ENCODE results near the gene ACER3.

Gene ACER3

DNA sequence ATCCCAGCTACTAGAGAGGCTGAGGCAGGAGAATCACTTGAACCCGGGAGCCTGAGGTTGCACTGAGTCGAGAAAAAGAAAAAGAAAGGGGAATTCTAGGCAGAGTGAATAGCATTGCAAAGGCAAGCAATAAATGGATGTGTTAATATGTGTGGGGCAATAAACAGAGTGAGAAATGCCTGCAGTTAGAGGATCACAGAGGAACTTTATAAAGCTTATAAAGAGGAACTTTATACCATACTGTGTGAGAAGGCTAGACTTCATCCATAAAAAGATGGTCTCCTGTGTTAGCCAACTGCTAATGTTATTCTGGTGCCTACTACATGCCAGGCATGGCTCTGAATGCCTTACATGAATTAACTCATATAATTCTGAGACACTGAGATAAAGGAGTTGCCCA, 174.3 kb downstream of the ACER3 start:
- no peak for TF ChIP-seq ESRRG (CRISPR knock-in tag; IDR thresholded peaks at IDR 0.05)
- TF ChIP-seq RARB (CRISPR knock-in tag; IDR thresholded peaks at IDR 0.05): no peak
- TF ChIP-seq, protein P1, sequence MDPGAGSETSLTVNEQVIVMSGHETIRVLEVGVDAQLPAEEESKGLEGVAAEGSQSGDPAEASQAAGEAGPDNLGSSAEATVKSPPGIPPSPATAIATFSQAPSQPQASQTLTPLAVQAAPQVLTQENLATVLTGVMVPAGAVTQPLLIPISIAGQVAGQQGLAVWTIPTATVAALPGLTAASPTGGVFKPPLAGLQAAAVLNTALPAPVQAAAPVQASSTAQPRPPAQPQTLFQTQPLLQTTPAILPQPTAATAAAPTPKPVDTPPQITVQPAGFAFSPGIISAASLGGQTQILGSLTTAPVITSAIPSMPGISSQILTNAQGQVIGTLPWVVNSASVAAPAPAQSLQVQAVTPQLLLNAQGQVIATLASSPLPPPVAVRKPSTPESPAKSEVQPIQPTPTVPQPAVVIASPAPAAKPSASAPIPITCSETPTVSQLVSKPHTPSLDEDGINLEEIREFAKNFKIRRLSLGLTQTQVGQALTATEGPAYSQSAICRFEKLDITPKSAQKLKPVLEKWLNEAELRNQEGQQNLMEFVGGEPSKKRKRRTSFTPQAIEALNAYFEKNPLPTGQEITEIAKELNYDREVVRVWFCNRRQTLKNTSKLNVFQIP (CRISPR knock-in tag; IDR thresholded peaks at IDR 0.05; ENCODE audit: borderline replicate concordance, low read depth): no peak
- no peak for TF ChIP-seq ISL1 (CRISPR knock-in tag; IDR thresholded peaks at IDR 0.05)
- TF ChIP-seq, protein P2, sequence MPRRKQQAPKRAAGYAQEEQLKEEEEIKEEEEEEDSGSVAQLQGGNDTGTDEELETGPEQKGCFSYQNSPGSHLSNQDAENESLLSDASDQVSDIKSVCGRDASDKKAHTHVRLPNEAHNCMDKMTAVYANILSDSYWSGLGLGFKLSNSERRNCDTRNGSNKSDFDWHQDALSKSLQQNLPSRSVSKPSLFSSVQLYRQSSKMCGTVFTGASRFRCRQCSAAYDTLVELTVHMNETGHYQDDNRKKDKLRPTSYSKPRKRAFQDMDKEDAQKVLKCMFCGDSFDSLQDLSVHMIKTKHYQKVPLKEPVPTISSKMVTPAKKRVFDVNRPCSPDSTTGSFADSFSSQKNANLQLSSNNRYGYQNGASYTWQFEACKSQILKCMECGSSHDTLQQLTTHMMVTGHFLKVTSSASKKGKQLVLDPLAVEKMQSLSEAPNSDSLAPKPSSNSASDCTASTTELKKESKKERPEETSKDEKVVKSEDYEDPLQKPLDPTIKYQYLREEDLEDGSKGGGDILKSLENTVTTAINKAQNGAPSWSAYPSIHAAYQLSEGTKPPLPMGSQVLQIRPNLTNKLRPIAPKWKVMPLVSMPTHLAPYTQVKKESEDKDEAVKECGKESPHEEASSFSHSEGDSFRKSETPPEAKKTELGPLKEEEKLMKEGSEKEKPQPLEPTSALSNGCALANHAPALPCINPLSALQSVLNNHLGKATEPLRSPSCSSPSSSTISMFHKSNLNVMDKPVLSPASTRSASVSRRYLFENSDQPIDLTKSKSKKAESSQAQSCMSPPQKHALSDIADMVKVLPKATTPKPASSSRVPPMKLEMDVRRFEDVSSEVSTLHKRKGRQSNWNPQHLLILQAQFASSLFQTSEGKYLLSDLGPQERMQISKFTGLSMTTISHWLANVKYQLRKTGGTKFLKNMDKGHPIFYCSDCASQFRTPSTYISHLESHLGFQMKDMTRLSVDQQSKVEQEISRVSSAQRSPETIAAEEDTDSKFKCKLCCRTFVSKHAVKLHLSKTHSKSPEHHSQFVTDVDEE (CRISPR knock-in tag; IDR thresholded peaks at IDR 0.05): no peak
- no peak for TF ChIP-seq TCF4 (CRISPR knock-in tag; IDR thresholded peaks at IDR 0.05; ENCODE audit: borderline replicate concordance)
- TF ChIP-seq OSR1 (CRISPR knock-in tag; IDR thresholded peaks at IDR 0.05): no peak
- no peak for TF ChIP-seq PPARA (CRISPR knock-in tag; IDR thresholded peaks at IDR 0.05; ENCODE audit: borderline replicate concordance)
- TF ChIP-seq TOX (CRISPR knock-in tag; IDR thresholded peaks at IDR 0.05; ENCODE audit: borderline replicate concordance): no peak
- no peak for TF ChIP-seq ZNF565 (CRISPR knock-in tag; conservative IDR thresholded peaks at IDR 0.05; ENCODE audit: low read depth)
- TF ChIP-seq BACH2 (CRISPR knock-in tag; IDR thresholded peaks at IDR 0.05; ENCODE audit: borderline replicate concordance): no peak
- TF ChIP-seq, protein P3, sequence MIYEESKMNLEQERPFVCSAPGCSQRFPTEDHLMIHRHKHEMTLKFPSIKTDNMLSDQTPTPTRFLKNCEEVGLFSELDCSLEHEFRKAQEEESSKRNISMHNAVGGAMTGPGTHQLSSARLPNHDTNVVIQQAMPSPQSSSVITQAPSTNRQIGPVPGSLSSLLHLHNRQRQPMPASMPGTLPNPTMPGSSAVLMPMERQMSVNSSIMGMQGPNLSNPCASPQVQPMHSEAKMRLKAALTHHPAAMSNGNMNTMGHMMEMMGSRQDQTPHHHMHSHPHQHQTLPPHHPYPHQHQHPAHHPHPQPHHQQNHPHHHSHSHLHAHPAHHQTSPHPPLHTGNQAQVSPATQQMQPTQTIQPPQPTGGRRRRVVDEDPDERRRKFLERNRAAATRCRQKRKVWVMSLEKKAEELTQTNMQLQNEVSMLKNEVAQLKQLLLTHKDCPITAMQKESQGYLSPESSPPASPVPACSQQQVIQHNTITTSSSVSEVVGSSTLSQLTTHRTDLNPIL (CRISPR knock-in tag; IDR thresholded peaks at IDR 0.05; ENCODE audit: low read depth): no peak
- no peak for TF ChIP-seq ZC3H10 (CRISPR knock-in tag; IDR thresholded peaks at IDR 0.05)
- no peak for TF ChIP-seq ARNTL (CRISPR knock-in tag; IDR thresholded peaks at IDR 0.05; ENCODE audit: borderline replicate concordance, low read depth)
- TF ChIP-seq ZFP30 (CRISPR knock-in tag; IDR thresholded peaks at IDR 0.05): no peak
- TF ChIP-seq SNAI2 (CRISPR knock-in tag; IDR thresholded peaks at IDR 0.05): no peak
- no peak for TF ChIP-seq GLIS3 (CRISPR knock-in tag; IDR thresholded peaks at IDR 0.05)
- TF ChIP-seq, protein P4, sequence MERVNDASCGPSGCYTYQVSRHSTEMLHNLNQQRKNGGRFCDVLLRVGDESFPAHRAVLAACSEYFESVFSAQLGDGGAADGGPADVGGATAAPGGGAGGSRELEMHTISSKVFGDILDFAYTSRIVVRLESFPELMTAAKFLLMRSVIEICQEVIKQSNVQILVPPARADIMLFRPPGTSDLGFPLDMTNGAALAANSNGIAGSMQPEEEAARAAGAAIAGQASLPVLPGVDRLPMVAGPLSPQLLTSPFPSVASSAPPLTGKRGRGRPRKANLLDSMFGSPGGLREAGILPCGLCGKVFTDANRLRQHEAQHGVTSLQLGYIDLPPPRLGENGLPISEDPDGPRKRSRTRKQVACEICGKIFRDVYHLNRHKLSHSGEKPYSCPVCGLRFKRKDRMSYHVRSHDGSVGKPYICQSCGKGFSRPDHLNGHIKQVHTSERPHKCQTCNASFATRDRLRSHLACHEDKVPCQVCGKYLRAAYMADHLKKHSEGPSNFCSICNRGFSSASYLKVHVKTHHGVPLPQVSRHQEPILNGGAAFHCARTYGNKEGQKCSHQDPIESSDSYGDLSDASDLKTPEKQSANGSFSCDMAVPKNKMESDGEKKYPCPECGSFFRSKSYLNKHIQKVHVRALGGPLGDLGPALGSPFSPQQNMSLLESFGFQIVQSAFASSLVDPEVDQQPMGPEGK (CRISPR knock-in tag; IDR thresholded peaks at IDR 0.05; ENCODE audit: borderline replicate concordance): no peak
- TF ChIP-seq, protein P5, sequence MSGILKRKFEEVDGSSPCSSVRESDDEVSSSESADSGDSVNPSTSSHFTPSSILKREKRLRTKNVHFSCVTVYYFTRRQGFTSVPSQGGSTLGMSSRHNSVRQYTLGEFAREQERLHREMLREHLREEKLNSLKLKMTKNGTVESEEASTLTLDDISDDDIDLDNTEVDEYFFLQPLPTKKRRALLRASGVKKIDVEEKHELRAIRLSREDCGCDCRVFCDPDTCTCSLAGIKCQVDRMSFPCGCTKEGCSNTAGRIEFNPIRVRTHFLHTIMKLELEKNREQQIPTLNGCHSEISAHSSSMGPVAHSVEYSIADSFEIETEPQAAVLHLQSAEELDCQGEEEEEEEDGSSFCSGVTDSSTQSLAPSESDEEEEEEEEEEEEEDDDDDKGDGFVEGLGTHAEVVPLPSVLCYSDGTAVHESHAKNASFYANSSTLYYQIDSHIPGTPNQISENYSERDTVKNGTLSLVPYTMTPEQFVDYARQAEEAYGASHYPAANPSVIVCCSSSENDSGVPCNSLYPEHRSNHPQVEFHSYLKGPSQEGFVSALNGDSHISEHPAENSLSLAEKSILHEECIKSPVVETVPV (CRISPR knock-in tag; IDR thresholded peaks at IDR 0.05): no peak
- no peak for TF ChIP-seq CSDC2 (CRISPR knock-in tag; IDR thresholded peaks at IDR 0.05)
- ATAC-seq: no peak

DNA sequence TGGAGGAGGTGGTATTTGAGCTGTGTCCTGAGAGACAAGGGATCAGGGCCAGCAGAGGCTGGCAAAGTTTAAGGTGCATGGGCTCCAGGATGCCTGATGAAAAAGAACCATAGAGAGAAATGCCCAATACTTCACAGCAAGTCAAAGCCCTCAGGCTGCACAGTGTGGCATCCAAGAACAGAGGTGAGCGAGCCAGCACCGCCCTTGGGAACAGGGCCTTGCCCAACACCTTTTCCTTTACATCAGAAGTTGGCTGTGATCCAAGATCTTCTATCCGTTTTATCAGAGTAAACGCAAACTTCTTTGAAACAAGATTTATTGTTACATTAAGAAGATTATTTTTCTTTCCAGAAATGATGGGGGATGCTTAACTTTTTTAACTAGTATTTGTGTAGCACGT, 174.9 kb downstream of the ACER3 start:
- no peak for TF ChIP-seq ARNTL (CRISPR knock-in tag; IDR thresholded peaks at IDR 0.05; ENCODE audit: borderline replicate concordance, low read depth)
- TF ChIP-seq ZNF565 (CRISPR knock-in tag; conservative IDR thresholded peaks at IDR 0.05; ENCODE audit: low read depth): no peak
- TF ChIP-seq RARB (CRISPR knock-in tag; IDR thresholded peaks at IDR 0.05): no peak
- TF ChIP-seq PPARA (CRISPR knock-in tag; IDR thresholded peaks at IDR 0.05; ENCODE audit: borderline replicate concordance): no peak
- no peak for TF ChIP-seq OSR1 (CRISPR knock-in tag; IDR thresholded peaks at IDR 0.05)
- TF ChIP-seq, protein P3 (CRISPR knock-in tag; IDR thresholded peaks at IDR 0.05; ENCODE audit: low read depth): no peak
- TF ChIP-seq ESRRG (CRISPR knock-in tag; IDR thresholded peaks at IDR 0.05): no peak
- TF ChIP-seq, protein P2 (CRISPR knock-in tag; IDR thresholded peaks at IDR 0.05): no peak
- no peak for TF ChIP-seq SNAI2 (CRISPR knock-in tag; IDR thresholded peaks at IDR 0.05)
- TF ChIP-seq ZNF8 (CRISPR knock-in tag; IDR thresholded peaks at IDR 0.05): no peak
- TF ChIP-seq ZFP3 (CRISPR knock-in tag; IDR thresholded peaks at IDR 0.05): no peak
- TF ChIP-seq TCF4 (CRISPR knock-in tag; IDR thresholded peaks at IDR 0.05; ENCODE audit: borderline replicate concordance): no peak
- no peak for TF ChIP-seq CSDC2 (CRISPR knock-in tag; IDR thresholded peaks at IDR 0.05)
- no peak for TF ChIP-seq GLIS3 (CRISPR knock-in tag; IDR thresholded peaks at IDR 0.05)
- TF ChIP-seq ISL1 (CRISPR knock-in tag; IDR thresholded peaks at IDR 0.05): no peak
- no peak for ATAC-seq

Data from SK-N-SH treated with all-trans-retinoic acid at 6 μM for 48 hours (cell line).